ENCODE data around the gene TRIP6. TPM values are rescaled to one million over a fixed set of nuclear protein-coding genes. Genes with fewer than 3 reads are reported as not detected.

TRIP6 gene
- total and polyA plus RNA-seq, 2 donors (not counting 1 experiment from before 2014, with no cell fraction given) = 6.8 to 13.8 TPM

DNA sequence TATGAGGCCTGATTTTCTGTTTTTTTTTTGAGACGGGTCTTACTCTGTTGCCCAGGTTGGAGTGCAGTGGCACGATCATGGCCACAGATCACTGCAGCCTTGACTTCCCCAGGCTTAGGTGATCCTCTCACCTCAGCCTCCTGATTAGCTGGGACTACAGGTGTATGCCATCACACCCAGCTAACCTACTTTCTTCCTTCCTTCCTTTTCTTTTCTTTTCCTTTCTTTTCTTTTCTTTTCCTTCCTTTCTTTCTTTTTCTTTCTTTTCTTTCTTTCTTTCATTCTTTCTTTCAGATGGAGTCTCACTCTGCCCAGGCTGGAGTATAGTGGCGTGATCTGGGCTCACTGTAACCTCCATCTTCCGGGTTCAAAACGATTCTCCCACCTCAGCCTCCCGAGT lies 11.5 kb downstream of the TRIP6 start:
- Mint-ChIP-seq H3K4me1 (peaks cover 44% of the 10 kb centered on the region), H3K27ac (no peak overlapping the region), H3K4me3 (no peak overlapping the region), H3K27me3 (no peaks in the 10 kb centered on the region), H3K9me3 (ENCODE audit: insufficient read depth) (no peaks in the 10 kb centered on the region)
- H3K4me1 ChIP-seq (ENCODE audit: control insufficient read depth in 2 of 2, insufficient read depth in 2 of 2, low read length in 2 of 2) = peaks cover 22 to 32% of the 10 kb centered on the region in 2 donors
- H3K9ac ChIP-seq (ENCODE audit: low read length) = no peak overlapping the region
- H4K20me1 ChIP-seq (ENCODE audit: control insufficient read depth, insufficient read depth, low read length, poor library complexity, severe bottlenecking) = peaks cover 80% of the 10 kb centered on the region
- no peak overlapping the region for H3K4me3 ChIP-seq (ENCODE audit: control extremely low read depth in 1 of 5, extremely low read depth in 1 of 5, insufficient read depth in 1 of 5, low read depth in 2 of 5, low read length in 4 of 5)
- ChIA-PET CTCF (interaction anchor here (1.1 to 1.3 kb wide), 2 partner anchors 11 to 16 kb away, joined by 3 to 4 read pairs; partner anchors contain the start of gene UFSP1), POLR2A (interaction anchor here (0.7 kb wide), 1 partner anchor 24 kb away, joined by 3 read pairs; no protein-coding TSS in a partner anchor)
- no peak overlapping the region for H3K4me2 ChIP-seq (replicated peaks; ENCODE audit: low read depth, low read length, poor library complexity, severe bottlenecking)
- no peaks in the 10 kb centered on the region for H3K27me3 ChIP-seq (replicated peaks in 1 of 4; ENCODE audit: control extremely low read depth in 1 of 4, control insufficient read depth in 3 of 4, insufficient read depth in 4 of 4, low read length in 3 of 4)
- no peak for ATAC-seq (ENCODE audit: low read depth)
- no peak overlapping the region for H3K27ac ChIP-seq (ENCODE audit: low read length in 2 of 2)
- peaks cover 0 to 60% of the 10 kb centered on the region in 2 experiments for H3K36me3 ChIP-seq (replicated peaks in 1 of 2; ENCODE audit: control extremely low read depth in 1 of 2, control insufficient read depth in 1 of 2, extremely low read depth in 1 of 2, insufficient read depth in 2 of 2, low read length in 1 of 2)
- intact Hi-C loops (cut with micrococcal nuclease) = no loop called here
- 94% methylated on average over 3 of the region's 6 CpGs for WGBS (ENCODE audit: insufficient coverage)
- peaks cover 82% of the 10 kb centered on the region for H3K79me2 ChIP-seq (ENCODE audit: control insufficient read depth, insufficient read depth, low read length)
- H3K9me3 ChIP-seq (ENCODE audit: control extremely low read depth in 1 of 3, control insufficient read depth in 2 of 3, insufficient read depth in 1 of 3, low read length in 2 of 3) = no peaks in the 10 kb centered on the region
- no peak for DNase-seq
- TF ChIP-seq, protein P1, sequence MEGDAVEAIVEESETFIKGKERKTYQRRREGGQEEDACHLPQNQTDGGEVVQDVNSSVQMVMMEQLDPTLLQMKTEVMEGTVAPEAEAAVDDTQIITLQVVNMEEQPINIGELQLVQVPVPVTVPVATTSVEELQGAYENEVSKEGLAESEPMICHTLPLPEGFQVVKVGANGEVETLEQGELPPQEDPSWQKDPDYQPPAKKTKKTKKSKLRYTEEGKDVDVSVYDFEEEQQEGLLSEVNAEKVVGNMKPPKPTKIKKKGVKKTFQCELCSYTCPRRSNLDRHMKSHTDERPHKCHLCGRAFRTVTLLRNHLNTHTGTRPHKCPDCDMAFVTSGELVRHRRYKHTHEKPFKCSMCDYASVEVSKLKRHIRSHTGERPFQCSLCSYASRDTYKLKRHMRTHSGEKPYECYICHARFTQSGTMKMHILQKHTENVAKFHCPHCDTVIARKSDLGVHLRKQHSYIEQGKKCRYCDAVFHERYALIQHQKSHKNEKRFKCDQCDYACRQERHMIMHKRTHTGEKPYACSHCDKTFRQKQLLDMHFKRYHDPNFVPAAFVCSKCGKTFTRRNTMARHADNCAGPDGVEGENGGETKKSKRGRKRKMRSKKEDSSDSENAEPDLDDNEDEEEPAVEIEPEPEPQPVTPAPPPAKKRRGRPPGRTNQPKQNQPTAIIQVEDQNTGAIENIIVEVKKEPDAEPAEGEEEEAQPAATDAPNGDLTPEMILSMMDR (IDR thresholded peaks at IDR 0.05) = no peak
- no peak for TF ChIP-seq EZH2 (IDR thresholded peaks at IDR 0.05; ENCODE audit: borderline replicate concordance, insufficient read depth, low read depth, low read length, poor library complexity, severe bottlenecking)
- H2AFZ ChIP-seq (ENCODE audit: insufficient read depth, low read depth, low read length, poor library complexity, severe bottlenecking) = no peak overlapping the region

DNA sequence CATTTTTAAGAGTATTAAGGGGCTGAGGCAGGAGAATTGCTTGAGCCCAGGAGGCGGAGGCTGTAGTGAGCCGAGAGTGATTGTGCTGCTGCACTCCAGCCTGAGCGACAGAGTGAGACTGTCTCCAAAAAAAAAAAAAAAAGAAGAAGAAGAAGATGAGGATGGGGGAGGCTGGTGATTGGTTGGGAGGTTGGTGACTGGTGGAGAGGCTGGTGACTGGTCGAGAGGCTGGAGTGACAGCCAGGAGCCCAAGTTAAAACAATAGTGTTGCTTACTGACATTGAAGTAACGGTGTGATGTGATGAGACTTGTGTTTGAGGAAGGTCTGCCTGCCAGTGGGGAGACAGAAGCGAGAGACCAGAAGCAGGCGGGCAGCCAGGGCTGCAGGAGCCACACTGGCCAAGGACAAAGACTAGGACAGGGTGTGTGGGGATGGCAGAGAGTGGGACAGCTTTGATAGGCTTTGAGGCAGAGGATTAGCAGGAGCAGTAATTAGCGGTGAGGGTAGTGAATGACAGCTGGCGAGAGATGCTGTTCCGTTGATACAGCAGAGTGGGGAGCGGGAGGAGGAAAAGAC lies 12.6 kb downstream of the TRIP6 start:
- H3K27me3 Mint-ChIP-seq = no peaks in the 10 kb centered on the region
- Histone ChIP-seq H3K27me3 (replicated peaks in 1 of 4; ENCODE audit: control extremely low read depth in 1 of 4, control insufficient read depth in 3 of 4, insufficient read depth in 4 of 4, low read length in 3 of 4) (no peaks in the 10 kb centered on the region), H2AFZ (ENCODE audit: insufficient read depth, low read depth, low read length, poor library complexity, severe bottlenecking) (no peak overlapping the region), H3K4me3 (ENCODE audit: control extremely low read depth in 1 of 5, extremely low read depth in 1 of 5, insufficient read depth in 1 of 5, low read depth in 2 of 5, low read length in 4 of 5) (no peak overlapping the region), H3K4me1 (ENCODE audit: control insufficient read depth in 2 of 2, insufficient read depth in 2 of 2, low read length in 2 of 2) (peaks cover 16 to 22% of the 10 kb centered on the region in 2 donors), H3K9me3 (ENCODE audit: control extremely low read depth in 1 of 3, control insufficient read depth in 2 of 3, insufficient read depth in 1 of 3, low read length in 2 of 3) (no peaks in the 10 kb centered on the region), H3K9ac (ENCODE audit: low read length) (no peak overlapping the region), H3K27ac (ENCODE audit: low read length in 2 of 2) (no peak overlapping the region), H3K36me3 (replicated peaks in 1 of 2; ENCODE audit: control extremely low read depth in 1 of 2, control insufficient read depth in 1 of 2, extremely low read depth in 1 of 2, insufficient read depth in 2 of 2, low read length in 1 of 2) (peaks cover 0 to 71% of the 10 kb centered on the region in 2 experiments), H4K20me1 (ENCODE audit: control insufficient read depth, insufficient read depth, low read length, poor library complexity, severe bottlenecking) (peaks cover 87% of the 10 kb centered on the region), H3K79me2 (ENCODE audit: control insufficient read depth, insufficient read depth, low read length) (peaks cover 73% of the 10 kb centered on the region), H3K4me2 (replicated peaks; ENCODE audit: low read depth, low read length, poor library complexity, severe bottlenecking) (no peak overlapping the region)
- no peaks in the 10 kb centered on the region for H3K9me3 Mint-ChIP-seq (ENCODE audit: insufficient read depth)
- H3K4me3 Mint-ChIP-seq = no peak overlapping the region
- ChIA-PET CTCF (no interaction called here), POLR2A (no interaction called here)
- no peak overlapping the region for H3K27ac Mint-ChIP-seq
- intact Hi-C loops (cut with micrococcal nuclease) = no loop called here
- H3K4me1 Mint-ChIP-seq = peaks cover 39% of the 10 kb centered on the region
- ATAC-seq (ENCODE audit: low read depth) (no peak), DNase-seq (no peak)
- no peak for TF ChIP-seq EZH2 (IDR thresholded peaks at IDR 0.05; ENCODE audit: borderline replicate concordance, insufficient read depth, low read depth, low read length, poor library complexity, severe bottlenecking)
- TF ChIP-seq, protein P1 (IDR thresholded peaks at IDR 0.05) = no peak
- 87% methylated on average over 11 of the region's 11 CpGs for WGBS (ENCODE audit: insufficient coverage)

Data from B cell (primary cell).